Stimulated activated CD8-positive, alpha-beta memory T cell treated with anti-CD3 and anti-CD28 coated beads, Interleukin-15, amount 100 ng/mL, for 24 hours (primary cell): ENCODE data around the gene C16orf74.

ENCODE experiments used
- DNase-seq: peaks from one replicate; pipeline ENCODE4 v3.0.0-alpha.2; 2020; ENCODE audit warnings: low read depth

C16orf74 gene

GRCh38 chr16:85750827-85751697 lies at the start of gene C16orf74:
C16orf74 (minus strand) TSS chr16:85751096; CDS start chr16:85735217, 15,879 bp downstream.
- no peak for DNase-seq

GRCh38 chr16:85800321-85800669 lies 49.4 kb upstream of the C16orf74 start:
- no peak for DNase-seq

GRCh38 chr16:85799497-85800320 lies 48.8 kb upstream of the C16orf74 start, which contains the start of the genes COX4I1 and EMC8:
COX4I1 (plus strand) TSS chr16:85799695; CDS start chr16:85801206, 1,511 bp downstream.
EMC8 (minus strand) TSS chr16:85799544; CDS start chr16:85799295, 249 bp downstream.
- peak; percentile 84 for DNase-seq

GRCh38 chr16:85798901-85799496 lies 48.1 kb upstream of the C16orf74 start:
- DNase-seq, result peak; percentile 4

- DNase-seq, result no peak
Measured at GRCh38 chr16:85798283-85798776, 47.4 kb upstream of the C16orf74 start.

- no peak for DNase-seq
Measured at GRCh38 chr16:85796599-85796998, 45.7 kb upstream of the C16orf74 start.

- no peak for DNase-seq
Measured at GRCh38 chr16:85796152-85796551, 45.3 kb upstream of the C16orf74 start.

GRCh38 chr16:85794696-85795095 lies 43.8 kb upstream of the C16orf74 start:
- no peak for DNase-seq

GRCh38 chr16:85793662-85794298 lies 42.9 kb upstream of the C16orf74 start:
- no peak for DNase-seq

GRCh38 chr16:85789773-85790172 lies 38.9 kb upstream of the C16orf74 start:
- no peak for DNase-seq

- DNase-seq, result no peak
Measured at GRCh38 chr16:85788819-85789218, 37.9 kb upstream of the C16orf74 start.

GRCh38 chr16:85785927-85786326 lies 35.0 kb upstream of the C16orf74 start:
- DNase-seq, result no peak

- DNase-seq, result no peak
Measured at GRCh38 chr16:85784813-85785212, 33.9 kb upstream of the C16orf74 start.

GRCh38 chr16:85783441-85783840 lies 32.5 kb upstream of the C16orf74 start:
- no peak for DNase-seq

GRCh38 chr16:85782451-85782850 lies 31.6 kb upstream of the C16orf74 start:
- DNase-seq, result no peak

GRCh38 chr16:85781695-85782370 lies 30.9 kb upstream of the C16orf74 start:
- DNase-seq, result no peak

- no peak for DNase-seq
Measured at GRCh38 chr16:85781156-85781555, 30.3 kb upstream of the C16orf74 start.

- no peak for DNase-seq
Measured at GRCh38 chr16:85780281-85780680, 29.4 kb upstream of the C16orf74 start.

GRCh38 chr16:85778873-85779272 lies 28.0 kb upstream of the C16orf74 start:
- DNase-seq, result no peak

GRCh38 chr16:85777583-85778310 lies 26.9 kb upstream of the C16orf74 start:
- no peak for DNase-seq
